ENCODE measurements around the gene NINJ1. TPM values are rescaled to one million over a fixed set of nuclear protein-coding genes. Genes with fewer than 3 reads are reported as not detected.
"Not testable (repeated sequence)": the region's sequence is repeated elsewhere in the genome, so short reads cannot be mapped to it uniquely, and the experiment has no call there.

NINJ1 gene
- total RNA-seq, 1 donor from 2014 or later = 3.9 TPM

GRCh38 chr9:93118863-93119702 is 15.0 kb downstream of the NINJ1 start:
- Histone ChIP-seq H3K79me2 (ENCODE audit: low read depth) (no peaks in the 10 kb centered on the region), H3K36me3 (no peaks in the 10 kb centered on the region)

GRCh38 chr9:93117924-93118862 is 15.9 kb downstream of the NINJ1 start:
- H4K20me1 ChIP-seq (ENCODE audit: low read depth) = no peaks in the 10 kb centered on the region
- H3K79me2 ChIP-seq (ENCODE audit: low read depth) = no peaks in the 10 kb centered on the region
- H3K36me3 ChIP-seq = no peaks in the 10 kb centered on the region
- H3F3A ChIP-seq (ENCODE audit: low read depth) = no peaks in the 10 kb centered on the region
- no peak overlapping the region for H3K9ac ChIP-seq
- H3K4me3 Mint-ChIP-seq = no peak overlapping the region
- no peak overlapping the region for H3K27ac ChIP-seq
- H3K36me3 Mint-ChIP-seq = no peaks in the 10 kb centered on the region
- no peak overlapping the region for H3K27ac Mint-ChIP-seq
- H3K4me1 Mint-ChIP-seq = peaks cover 4% of the 10 kb centered on the region
- no peaks in the 10 kb centered on the region for H3K9me3 Mint-ChIP-seq
- no peak overlapping the region for H3K4me2 ChIP-seq
- peaks cover 4% of the 10 kb centered on the region for H3K27me3 Mint-ChIP-seq (ENCODE audit: insufficient read depth, low read depth)
- no peaks in the 10 kb centered on the region for H3K9me3 ChIP-seq (ENCODE audit: low read depth)
- H3K4me3 ChIP-seq = no peak overlapping the region
- no peak overlapping the region for H2AFZ ChIP-seq (replicated peaks)
- DNase-seq (ENCODE audit: low spot score) = no peak
- no peaks in the 10 kb centered on the region for H3K4me1 ChIP-seq
- TF ChIP-seq EZH2 (IDR thresholded peaks at IDR 0.05) (no peak), EZH2phosphoT487 (IDR thresholded peaks at IDR 0.05) (no peak), CTCF (IDR thresholded peaks at IDR 0.05) (no peak)
- H3K27me3 ChIP-seq = no peaks in the 10 kb centered on the region

More at GRCh38 chr9:93118863-93119702, 15.0 kb downstream of the NINJ1 start:
- Histone ChIP-seq H3K4me2 (no peak overlapping the region), H3K4me1 (no peaks in the 10 kb centered on the region), H3K9ac (no peak overlapping the region), H3K9me3 (ENCODE audit: low read depth) (no peaks in the 10 kb centered on the region), H3K27ac (no peak overlapping the region), H3F3A (ENCODE audit: low read depth) (no peaks in the 10 kb centered on the region), H3K4me3 (no peak overlapping the region), H4K20me1 (ENCODE audit: low read depth) (no peaks in the 10 kb centered on the region), H2AFZ (replicated peaks) (no peak overlapping the region), H3K27me3 (no peaks in the 10 kb centered on the region)
- no peak for DNase-seq (ENCODE audit: low spot score)
- Mint-ChIP-seq H3K4me1 (peaks cover 4% of the 10 kb centered on the region), H3K4me3 (no peak overlapping the region), H3K36me3 (no peaks in the 10 kb centered on the region), H3K27me3 (ENCODE audit: insufficient read depth, low read depth) (peaks cover 4% of the 10 kb centered on the region), H3K27ac (no peak overlapping the region), H3K9me3 (no peaks in the 10 kb centered on the region)
- TF ChIP-seq EZH2 (IDR thresholded peaks at IDR 0.05) (no peak), EZH2phosphoT487 (IDR thresholded peaks at IDR 0.05) (no peak), CTCF (IDR thresholded peaks at IDR 0.05) (no peak)

GRCh38 chr9:93117521-93117920 is 16.5 kb downstream of the NINJ1 start:
- not testable (repeated sequence) for H3K9me3 ChIP-seq (ENCODE audit: low read depth); H3K27ac Mint-ChIP-seq; H3K27me3 ChIP-seq; H4K20me1 ChIP-seq (ENCODE audit: low read depth); H3F3A ChIP-seq (ENCODE audit: low read depth); H3K27me3 Mint-ChIP-seq (ENCODE audit: insufficient read depth, low read depth); H3K4me2 ChIP-seq; H3K79me2 ChIP-seq (ENCODE audit: low read depth); H3K27ac ChIP-seq; H3K4me1 Mint-ChIP-seq; H3K4me1 ChIP-seq; DNase-seq (ENCODE audit: low spot score); H3K36me3 Mint-ChIP-seq; H3K9ac ChIP-seq; H3K36me3 ChIP-seq; H3K9me3 Mint-ChIP-seq; H2AFZ ChIP-seq (replicated peaks); H3K4me3 ChIP-seq; H3K4me3 Mint-ChIP-seq

Data from neural progenitor cell (in vitro differentiated cells).